ENCODE measurements around the gene CLIP2. TPM values are rescaled to one million over a fixed set of nuclear protein-coding genes. Genes with fewer than 3 reads are reported as not detected.

Gene CLIP2
- total and polyA plus RNA-seq, 2 of the 8 experiments (the other 6 are each of a cell fraction or from before 2014, with no cell fraction given) = 8.3 to 41.5 TPM

- TF ChIP-seq EGR1 (IDR thresholded peaks at IDR 0.05; ENCODE audit: borderline replicate concordance, low read depth, low read length) (no peak), JUND (IDR thresholded peaks at IDR 0.05; ENCODE audit: low read length) (no peak), CEBPB (IDR thresholded peaks at IDR 0.05; ENCODE audit: low read depth, low read length) (no peak), KDM1A (IDR thresholded peaks at IDR 0.05; ENCODE audit: borderline replicate concordance, low read length) (no peak), NRF1 (IDR thresholded peaks at IDR 0.05; ENCODE audit: low read depth, low read length) (no peak), TAF7 (optimal IDR thresholded peaks at IDR 0.05; ENCODE audit: borderline replicate concordance, low read depth, low read length) (no peak), BCL11A (IDR thresholded peaks at IDR 0.05; ENCODE audit: low read depth in 2 of 2, low read length in 2 of 2) (no peak), RXRA (IDR thresholded peaks at IDR 0.05; ENCODE audit: insufficient read depth, low read depth, low read length) (no peak), SUZ12 (IDR thresholded peaks at IDR 0.05; ENCODE audit: low read length) (no peak)
These were observed 149.1 kb downstream of the CLIP2 start (continued) for GRCh38 chr7:74438327-74438726.
